OCI-LY7 (cell line): ENCODE results near the gene SMAD6. TPM values are rescaled to one million over a fixed set of nuclear protein-coding genes. Genes with fewer than 3 reads are reported as not detected.

ENCODE experiments used
- BruUV-seq: library from RNA; stranded (reverse); fragments of 400-500 nt; replicated peaks from 2 replicates; lab custom pipeline; 2021; lab: Mats Ljungman, UMichigan
- CTCF ChIA-PET: fragments of 300-600 bp; sonication (Branson Sonifier 250); formaldehyde crosslinking; loops from one replicate; lab custom pipeline; 2022; ENCODE audit warnings: antibody characterized with exemption; ENCODE audit not compliant: unreplicated experiment; lab: Charles Lee
- POLR2A ChIA-PET: fragments of 300-600 bp; sonication (Branson Sonifier 250); formaldehyde crosslinking; loops from one replicate; lab custom pipeline; 2022; ENCODE audit warnings: antibody characterized with exemption; lab: Charles Lee
- DNase-seq: peaks from one replicate; pipeline ENCODE4 v3.0.0-alpha.2; 2015; ENCODE audit warnings: low spot score
- H2AFZ ChIP-seq: fragments of 200-600 bp; sonication (generic), shearing (Covaris generic); 2 replicates; pipeline ENCODE4 v1.6.1; 2014; ENCODE audit warnings: mild to moderate bottlenecking, antibody characterized with exemption, low read length, moderate library complexity
- H3K27ac ChIP-seq: fragments of 200-600 bp; sonication (generic); 2 replicates; pipeline ENCODE4 v1.5.1; 2014; ENCODE audit warnings: mixed run types, low read depth, mild to moderate bottlenecking, moderate library complexity, low read length, inconsistent platforms; ENCODE audit not compliant: poor library complexity, severe bottlenecking
- H3K36me3 ChIP-seq: fragments of 200-600 bp; sonication (generic); 2 replicates; pipeline ENCODE4 v1.6.1; 2014; ENCODE audit warnings: mild to moderate bottlenecking, antibody characterized with exemption, low read length, moderate library complexity, mixed read lengths; ENCODE audit not compliant: insufficient read depth
- H3K4me1 ChIP-seq: fragments of 200-600 bp; sonication (generic); 2 replicates; pipeline ENCODE4 v1.5.1; 2014; ENCODE audit warnings: mild to moderate bottlenecking, low read length; ENCODE audit not compliant: insufficient read depth, poor library complexity, severe bottlenecking
- H3K4me2 ChIP-seq: fragments of 200-600 bp; sonication (generic); 2 replicates; pipeline ENCODE4 v1.6.1; 2014; ENCODE audit warnings: mild to moderate bottlenecking, low read length
- H3K4me3 ChIP-seq: fragments of 200-600 bp; sonication (generic); 2 replicates; pipeline ENCODE4 v1.5.1; 2014; ENCODE audit warnings: mild to moderate bottlenecking, low read depth, low read length; ENCODE audit not compliant: poor library complexity, severe bottlenecking
- H3K79me2 ChIP-seq: fragments of 200-600 bp; sonication (generic); 2 replicates; pipeline ENCODE4 v1.6.1; 2016; ENCODE audit warnings: low read depth, mild to moderate bottlenecking, low read length, moderate library complexity, mixed read lengths; ENCODE audit not compliant: insufficient read depth
- H3K9me2 ChIP-seq: fragments of 200-600 bp; sonication (generic); 2 replicates; pipeline ENCODE4 v1.6.1; 2016; ENCODE audit warnings: mild to moderate bottlenecking, low read length, mixed read lengths; ENCODE audit not compliant: insufficient read depth
- H3K9me3 ChIP-seq: fragments of 200-600 bp; sonication (generic); 2 replicates; pipeline ENCODE4 v1.6.1; 2014; ENCODE audit warnings: mild to moderate bottlenecking, mixed run types, low read length, mixed read lengths
- H4K20me1 ChIP-seq: fragments of 200-600 bp; sonication (generic); 2 replicates; pipeline ENCODE4 v1.6.1; 2014; ENCODE audit warnings: mild to moderate bottlenecking, antibody characterized with exemption, low read length, moderate library complexity, mixed read lengths; ENCODE audit not compliant: insufficient read depth
- CTCF ChIP-seq: fragments of 200-600 bp; sonication (generic); conservative IDR thresholded peaks from 2 replicates; pipeline ENCODE4 v1.5.1; 2014; ENCODE audit warnings: mild to moderate bottlenecking, antibody characterized with exemption, low read length, moderate library complexity, mixed read lengths
- EZH2phosphoT487 ChIP-seq: fragments of 200-600 bp; sonication (generic); IDR thresholded peaks from 2 replicates; pipeline ENCODE4 v1.6.1; 2018; ENCODE audit warnings: low read depth, borderline replicate concordance, mild to moderate bottlenecking, mixed run types, antibody characterized with exemption, low read length, moderate library complexity, mixed read lengths
- intact Hi-C: fragments of 100-400 bp; cut with micrococcal nuclease; formaldehyde crosslinking; loops from one replicate; pipeline ENCODE4 v1.10.0; 2022; ENCODE audit not compliant: unreplicated experiment
- total RNA-seq, 2 experiments: library from RNA; depleted of rRNA in 1 of 2; stranded (reverse); fragments of >200 nt in 1 of 2; shearing (Covaris generic) in 1 of 2; gene quantifications; 2 replicates each; pipeline ENCODE4 v1.2.3, GENCODE V29; 2014 to 2022

SMAD6 gene
- total RNA-seq, 2 experiments from 2014 or later = 14.6 to 16.1 TPM

GRCh38 chr15:66739287-66739686 lies 37.3 kb downstream of the SMAD6 start:
- BruUV-seq = no TSS peak
- H4K20me1 ChIP-seq = no peaks in the 10 kb centered on the region
- H3K27ac ChIP-seq = no peak overlapping the region
- no peak overlapping the region for H3K4me3 ChIP-seq
- no peaks in the 10 kb centered on the region for H3K36me3 ChIP-seq
- H3K79me2 ChIP-seq = no peaks in the 10 kb centered on the region
- POLR2A ChIA-PET = interaction anchor here (0.7 kb wide), 1 partner anchor 30 kb away, joined by 5 read pairs; no protein-coding TSS in a partner anchor
- intact Hi-C loops = no loop called here
- no peaks in the 10 kb centered on the region for H3K4me1 ChIP-seq
- DNase-seq = no peak
- CTCF ChIA-PET = no interaction called here
- H3K4me2 ChIP-seq = no peak overlapping the region
- TF ChIP-seq EZH2phosphoT487 = no peak
- no peak for TF ChIP-seq CTCF
- no peaks in the 10 kb centered on the region for H3K9me2 ChIP-seq
- H2AFZ ChIP-seq = no peak overlapping the region
- no peaks in the 10 kb centered on the region for H3K9me3 ChIP-seq

- Histone ChIP-seq H3K4me2 (no peak overlapping the region), H3K9me3 (no peaks in the 10 kb centered on the region), H3K27ac (no peak overlapping the region), H3K36me3 (no peaks in the 10 kb centered on the region), H2AFZ (no peak overlapping the region), H3K9me2 (no peaks in the 10 kb centered on the region), H4K20me1 (no peaks in the 10 kb centered on the region), H3K4me1 (peaks cover 10% of the 10 kb centered on the region), H3K79me2 (no peaks in the 10 kb centered on the region), H3K4me3 (no peak overlapping the region)
- CTCF ChIA-PET = no interaction called here
- DNase-seq = no peak
- TF ChIP-seq CTCF (no peak), EZH2phosphoT487 (no peak)
- intact Hi-C loops = no loop called here
- POLR2A ChIA-PET = no interaction called here
- no TSS peak for BruUV-seq
Observed at GRCh38 chr15:66740802-66741201, 38.8 kb downstream of the SMAD6 start.

- H3K79me2 ChIP-seq = no peaks in the 10 kb centered on the region
- H3K36me3 ChIP-seq = no peaks in the 10 kb centered on the region
- H3K27ac ChIP-seq = no peak overlapping the region
- H3K9me3 ChIP-seq = no peaks in the 10 kb centered on the region
- peaks cover 10% of the 10 kb centered on the region for H3K4me1 ChIP-seq
- CTCF ChIA-PET = no interaction called here
- H3K9me2 ChIP-seq = no peaks in the 10 kb centered on the region
- H3K4me3 ChIP-seq = no peak overlapping the region
- no peak for DNase-seq
- POLR2A ChIA-PET = no interaction called here
- no TSS peak for BruUV-seq
- H2AFZ ChIP-seq = no peak overlapping the region
- H4K20me1 ChIP-seq = no peaks in the 10 kb centered on the region
- intact Hi-C loops = no loop called here
- H3K4me2 ChIP-seq = no peak overlapping the region
- TF ChIP-seq EZH2phosphoT487 (no peak), CTCF (no peak)
Observed at GRCh38 chr15:66741646-66742045, 39.6 kb downstream of the SMAD6 start.
